A549 (cell line): ENCODE measurements around the gene DAZAP1. TPM values are rescaled to one million over a fixed set of nuclear protein-coding genes. Genes with fewer than 3 reads are reported as not detected.

Experiments used
- ATAC-seq, 2 experiments: fragments of 200-7000 bp in 1 of 2; fragments of >200 bp in 1 of 2; cut with Nextera tagmentation in 1 of 2; cut with Tn5 transposase in 1 of 2; 3 replicates each; pipeline versions ENCODE4 v1.8.0 to v1.9.1; 2018 to 2020; ENCODE audit warnings: mild to moderate bottlenecking in 1 of 2, moderate library complexity in 1 of 2
- CTCF ChIA-PET: fragments of 300-600 bp; sonication (Branson Sonifier 250); formaldehyde crosslinking; extraction: SDS; loops from one replicate; lab custom pipeline; 2021; ENCODE audit warnings: antibody characterized with exemption, inconsistent platforms; lab: Yijun Ruan, JAX
- POLR2A ChIA-PET: fragments of 350-600 bp; formaldehyde crosslinking; extraction: SDS; loops from one replicate; lab custom pipeline; 2021; ENCODE audit warnings: antibody characterized with exemption, inconsistent platforms; lab: Yijun Ruan, JAX
- DNase-seq, 2 experiments: peaks; one replicate each; pipeline versions ENCODE4 v3.0.0 to v3.0.0-alpha.2; 2011 to 2016; ENCODE audit warnings: low read depth in 1 of 2, low spot score in 1 of 2
- FAIRE-seq: peaks from 2 replicates; lab custom pipeline; 2011; peaks lifted over from hg19 to GRCh38; lab: Jason Lieb, UNC
- H3K27ac ChIP-seq, 2 experiments: fragments of >200 bp; sonication (Bioruptor Twin); formaldehyde crosslinking; 3 replicates each; pipeline ENCODE4 v1.5.1; 2016 to 2017
- H3K4me1 ChIP-seq: fragments of >200 bp; sonication (Bioruptor Twin); formaldehyde crosslinking; 3 replicates; pipeline ENCODE4 v1.6.1; 2016
- H3K4me2 ChIP-seq: fragments of >200 bp; sonication (Bioruptor Twin); formaldehyde crosslinking; 3 replicates; pipeline ENCODE4 v1.6.1; 2016
- H3K4me3 ChIP-seq: fragments of >200 bp; sonication (Bioruptor Twin); formaldehyde crosslinking; 3 replicates; pipeline ENCODE4 v1.5.1; 2016
- H3K9me3 ChIP-seq: fragments of >200 bp; sonication (Bioruptor Twin); formaldehyde crosslinking; 3 replicates; pipeline ENCODE4 v1.6.1; 2016
- BHLHE40 ChIP-seq: IDR thresholded peaks from 2 replicates; pipeline ENCODE4 v1.6.1; 2012; ENCODE audit warnings: low read depth, low read length, inconsistent platforms
- CBX2 ChIP-seq: fragments of 200-600 bp; sonication (generic); IDR thresholded peaks from 2 replicates; pipeline ENCODE4 v1.6.1; 2016; ENCODE audit warnings: low read depth, mild to moderate bottlenecking, borderline replicate concordance
- CHD2 ChIP-seq: fragments of 150-350 bp; IDR thresholded peaks from 2 replicates; pipeline ENCODE4 v1.6.1; 2014; ENCODE audit warnings: low read length; ENCODE audit not compliant: partially characterized antibody
- EP300 ChIP-seq, 2 experiments: fragments of >200 bp; sonication (Bioruptor Twin); formaldehyde crosslinking; IDR thresholded peaks; 2 replicates in 1 of 2; 3 replicates in 1 of 2; pipeline ENCODE4 v1.6.1; 2016 to 2017
- ESRRA ChIP-seq: fragments of 150-350 bp; IDR thresholded peaks from 2 replicates; pipeline ENCODE4 v1.6.1; 2014; ENCODE audit warnings: mild to moderate bottlenecking, low read length, borderline replicate concordance
- HDAC2 ChIP-seq: fragments of 200-600 bp; sonication (generic); IDR thresholded peaks from 2 replicates; pipeline ENCODE4 v1.6.1; 2016
- HOXB13 ChIP-seq: fragments of 250-450 bp; sonication (Bioruptor Pico); IDR thresholded peaks from 2 replicates; pipeline ENCODE4 v1.5.0; 2020; ENCODE audit warnings: low read depth, mild to moderate bottlenecking, moderate library complexity
- JUN ChIP-seq, 2 experiments: fragments of >200 bp; sonication (Bioruptor Twin); formaldehyde crosslinking; IDR thresholded peaks; 2 replicates in 1 of 2; 3 replicates in 1 of 2; pipeline ENCODE4 v1.6.1; 2016 to 2017
- KDM5A ChIP-seq: fragments of 200-600 bp; sonication (generic); IDR thresholded peaks from 2 replicates; pipeline ENCODE4 v1.6.1; 2016; ENCODE audit warnings: antibody characterized with exemption, mild to moderate bottlenecking
- MAFK ChIP-seq: fragments of 450-650 bp; IDR thresholded peaks from 2 replicates; pipeline ENCODE4 v1.6.1; 2014; ENCODE audit not compliant: partially characterized antibody
- NPAS2 ChIP-seq: fragments of 250-450 bp; sonication (Bioruptor Pico); IDR thresholded peaks from 2 replicates; pipeline ENCODE4 v1.8.0; 2022; ENCODE audit warnings: mild to moderate bottlenecking, moderate library complexity, borderline replicate concordance
- PHF8 ChIP-seq: fragments of 200-600 bp; sonication (generic); IDR thresholded peaks from 2 replicates; pipeline ENCODE4 v1.6.1; 2016; ENCODE audit warnings: low read depth, mild to moderate bottlenecking, antibody characterized with exemption, moderate library complexity, borderline replicate concordance
- POLR2AphosphoS2 ChIP-seq: conservative IDR thresholded peaks from 2 replicates; pipeline ENCODE4 v1.6.1; 2012; ENCODE audit warnings: low read length, improper control_type of control experiment, inconsistent platforms
- RARB ChIP-seq: fragments of 250-450 bp; sonication (Bioruptor Pico); IDR thresholded peaks from 2 replicates; pipeline ENCODE4 v1.8.0; 2021; ENCODE audit warnings: mild to moderate bottlenecking, moderate library complexity
- RFX5 ChIP-seq: fragments of 450-650 bp; IDR thresholded peaks from 2 replicates; pipeline ENCODE4 v1.7.1; 2014; ENCODE audit warnings: antibody characterized with exemption, mild to moderate bottlenecking, moderate library complexity
- SREBF2 ChIP-seq: fragments of 450-650 bp; IDR thresholded peaks from 2 replicates; pipeline ENCODE4 v1.6.1; 2014; ENCODE audit warnings: mild to moderate bottlenecking, moderate library complexity
- TFCP2L1 ChIP-seq: fragments of 250-450 bp; sonication (Bioruptor Pico); IDR thresholded peaks from 2 replicates; pipeline ENCODE4 v1.5.0; 2021; ENCODE audit warnings: mild to moderate bottlenecking
- TP53 ChIP-seq: fragments of 250-450 bp; sonication (Bioruptor Pico); IDR thresholded peaks from 2 replicates; pipeline ENCODE4 v1.5.0; 2021; ENCODE audit warnings: mild to moderate bottlenecking, moderate library complexity
- ZC3H11A ChIP-seq: fragments of 450-650 bp; IDR thresholded peaks from 2 replicates; pipeline ENCODE4 v1.6.1; 2014; ENCODE audit warnings: antibody characterized with exemption, mild to moderate bottlenecking
- WGBS: methylation state at CpG from one replicate; pipeline ENCODE4 v1.1.6; 2017; ENCODE audit errors: missing lambda C conversion rate; 5-methylcytosine and 5-hydroxymethylcytosine counted together
- polyA plus RNA-seq, 4 experiments: library from polyadenylated mRNA; depleted of rRNA in 3 of 4; stranded (reverse); fragments of >200 nt; fragmentation: RNase III in 1 of 4; extraction: RNeasy Plus Mini Kit Qiagen cat#74134 plus additional on column Dnase treatment in 1 of 4; gene quantifications; 2 replicates in 3 of 4; 3 replicates in 1 of 4; pipeline ENCODE4 v1.2.3, GENCODE V29; 2011 to 2017
- TF ChIP-seq, protein P1 (sequence below): IDR thresholded peaks from 2 replicates; pipeline ENCODE4 v1.6.1; 2012
- TF ChIP-seq, protein P2 (sequence below): fragments of 250-450 bp; sonication (Bioruptor Pico); IDR thresholded peaks from 2 replicates; pipeline ENCODE4 v1.5.0; 2021; ENCODE audit warnings: mild to moderate bottlenecking, moderate library complexity, borderline replicate concordance
- TF ChIP-seq, protein P3 (sequence below): fragments of >200 bp; sonication (Bioruptor Twin); formaldehyde crosslinking; IDR thresholded peaks from 2 replicates; pipeline ENCODE4 v1.6.1; 2016
- TF ChIP-seq, protein P4 (sequence below): fragments of >200 bp; sonication (Bioruptor Twin); formaldehyde crosslinking; IDR thresholded peaks from 3 replicates; pipeline ENCODE4 v1.6.1; 2016
- TF ChIP-seq, protein P5 (sequence below): fragments of 450-650 bp; IDR thresholded peaks from 2 replicates; pipeline ENCODE4 v1.6.1; 2014; ENCODE audit warnings: antibody characterized with exemption

Gene DAZAP1
- polyA plus RNA-seq, 2 of the 4 experiments (the other 2 are of a cell fraction): 58.9 to 86.3 TPM

DNA sequence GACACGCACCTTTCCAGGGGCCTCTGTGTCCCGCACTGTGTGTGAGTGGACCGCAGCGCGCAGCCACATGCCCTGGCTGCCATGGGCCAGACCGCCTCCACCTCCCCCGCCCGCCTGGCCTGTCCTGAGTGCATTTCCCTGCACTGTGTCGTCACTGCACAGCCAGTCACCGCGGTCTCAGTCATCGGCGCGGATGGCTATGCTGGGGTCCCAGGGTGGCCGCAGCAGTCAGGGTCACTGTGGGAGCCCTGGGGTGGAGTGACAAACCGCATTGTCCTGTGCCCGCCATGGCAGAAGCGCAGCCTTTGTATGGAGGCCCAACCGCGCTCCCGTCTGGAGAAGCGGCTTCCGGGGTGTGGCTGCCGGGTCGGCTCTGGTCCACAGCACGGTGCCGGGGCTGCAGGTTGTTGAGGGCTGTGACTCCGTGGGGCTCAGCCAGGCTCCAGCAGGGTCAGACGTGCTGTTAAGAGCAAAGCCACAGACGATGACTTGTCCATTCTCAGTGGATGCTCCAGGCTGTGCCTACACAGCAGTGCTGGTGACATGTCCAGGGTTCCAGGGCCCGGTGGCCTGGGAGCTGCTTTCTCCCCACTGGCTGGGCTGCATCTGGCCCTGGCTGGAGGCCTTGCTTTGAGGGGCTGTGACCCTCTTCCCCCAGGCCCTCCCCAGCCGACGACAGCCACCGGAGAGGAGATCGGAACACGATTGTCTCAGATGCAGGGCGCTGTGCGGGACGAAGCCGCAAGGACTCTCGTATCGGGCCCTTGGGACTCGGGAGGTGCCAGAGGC, 30.0 kb upstream of the DAZAP1 start:
- FAIRE-seq (no peak), DNase-seq (no peak), ATAC-seq (no peak; a peak in 1 of 6 replicates)
- Histone ChIP-seq H3K27ac (no peak overlapping the region), H3K4me1 (no peaks in the 10 kb centered on the region), H3K9me3 (no peaks in the 10 kb centered on the region), H3K4me2 (no peak overlapping the region), H3K4me3 (no peak overlapping the region)
- WGBS: 100% methylated on average over 8 of the region's 43 CpGs
- TF ChIP-seq RFX5: no peak
- no peak for TF ChIP-seq MAFK
- TF ChIP-seq, protein P1, sequence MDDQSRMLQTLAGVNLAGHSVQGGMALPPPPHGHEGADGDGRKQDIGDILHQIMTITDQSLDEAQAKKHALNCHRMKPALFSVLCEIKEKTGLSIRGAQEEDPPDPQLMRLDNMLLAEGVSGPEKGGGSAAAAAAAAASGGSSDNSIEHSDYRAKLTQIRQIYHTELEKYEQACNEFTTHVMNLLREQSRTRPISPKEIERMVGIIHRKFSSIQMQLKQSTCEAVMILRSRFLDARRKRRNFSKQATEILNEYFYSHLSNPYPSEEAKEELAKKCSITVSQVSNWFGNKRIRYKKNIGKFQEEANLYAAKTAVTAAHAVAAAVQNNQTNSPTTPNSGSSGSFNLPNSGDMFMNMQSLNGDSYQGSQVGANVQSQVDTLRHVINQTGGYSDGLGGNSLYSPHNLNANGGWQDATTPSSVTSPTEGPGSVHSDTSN: no peak
- CTCF ChIA-PET: interaction anchor here (1.2 kb wide), 1 partner anchor 98 kb away, joined by 5 read pairs; no protein-coding TSS in a partner anchor
- POLR2A ChIA-PET: no interaction called here

DNA sequence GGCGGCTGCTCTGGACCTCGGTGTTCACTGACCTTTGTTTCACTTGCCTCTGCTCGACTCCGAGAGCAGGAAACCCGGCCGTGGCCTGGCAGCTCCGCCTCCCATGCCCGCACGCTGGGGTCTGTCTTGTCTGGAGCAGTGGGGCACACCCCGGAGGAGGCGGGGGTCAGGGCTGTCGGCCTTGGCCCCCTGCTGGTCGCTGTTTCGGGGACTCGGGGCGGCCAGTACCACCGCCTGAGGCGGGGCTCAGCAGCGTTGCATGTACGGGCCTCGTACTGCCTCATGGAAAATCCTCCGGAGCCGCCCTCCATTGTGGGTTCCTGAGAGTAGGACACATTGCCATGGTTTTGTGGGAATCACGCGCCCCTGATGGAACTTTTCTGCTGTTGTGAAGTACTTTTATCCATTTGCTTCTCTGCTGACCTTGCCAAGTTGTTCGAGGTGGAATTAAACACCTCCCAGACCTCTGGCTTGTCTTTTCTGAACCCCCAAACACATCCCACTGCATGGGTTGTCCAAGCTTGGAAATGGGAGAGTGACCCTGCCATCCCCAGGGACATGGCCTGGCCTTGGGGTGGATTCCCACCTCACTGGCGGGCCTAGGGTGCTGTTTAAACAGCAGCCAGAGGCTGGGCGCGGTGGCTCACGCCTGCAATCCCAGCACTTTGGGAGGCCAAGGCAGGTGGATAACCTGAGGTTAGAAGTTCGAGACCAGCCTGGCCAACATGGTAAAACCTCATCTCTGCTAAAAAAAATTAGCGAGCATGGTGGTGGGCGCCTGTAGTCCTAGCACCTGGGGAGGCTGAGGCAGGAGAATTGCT, 29.2 kb upstream of the DAZAP1 start:
- Histone ChIP-seq H3K4me2 (no peak overlapping the region), H3K9me3 (no peaks in the 10 kb centered on the region), H3K27ac (no peak overlapping the region), H3K4me1 (no peaks in the 10 kb centered on the region), H3K4me3 (no peak overlapping the region)
- ATAC-seq (peak in 1 of 2 experiments; percentile 35; a peak in 2 of 6 replicates), FAIRE-seq (no peak), DNase-seq (no peak)
- ChIA-PET POLR2A (no interaction called here), CTCF (interaction anchor here (0.8 kb wide), 1 partner anchor 99 kb away, joined by 3 read pairs; no protein-coding TSS in a partner anchor)
- TF ChIP-seq, protein P2, sequence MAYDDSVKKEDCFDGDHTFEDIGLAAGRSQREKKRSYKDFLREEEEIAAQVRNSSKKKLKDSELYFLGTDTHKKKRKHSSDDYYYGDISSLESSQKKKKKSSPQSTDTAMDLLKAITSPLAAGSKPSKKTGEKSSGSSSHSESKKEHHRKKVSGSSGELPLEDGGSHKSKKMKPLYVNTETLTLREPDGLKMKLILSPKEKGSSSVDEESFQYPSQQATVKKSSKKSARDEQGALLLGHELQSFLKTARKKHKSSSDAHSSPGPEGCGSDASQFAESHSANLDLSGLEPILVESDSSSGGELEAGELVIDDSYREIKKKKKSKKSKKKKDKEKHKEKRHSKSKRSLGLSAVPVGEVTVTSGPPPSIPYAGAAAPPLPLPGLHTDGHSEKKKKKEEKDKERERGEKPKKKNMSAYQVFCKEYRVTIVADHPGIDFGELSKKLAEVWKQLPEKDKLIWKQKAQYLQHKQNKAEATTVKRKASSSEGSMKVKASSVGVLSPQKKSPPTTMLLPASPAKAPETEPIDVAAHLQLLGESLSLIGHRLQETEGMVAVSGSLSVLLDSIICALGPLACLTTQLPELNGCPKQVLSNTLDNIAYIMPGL (CRISPR knock-in tag): no peak
- TF ChIP-seq HDAC2 (no peak), ESRRA (no peak), BHLHE40 (no peak), MAFK (no peak)
- TF ChIP-seq, protein P3, sequence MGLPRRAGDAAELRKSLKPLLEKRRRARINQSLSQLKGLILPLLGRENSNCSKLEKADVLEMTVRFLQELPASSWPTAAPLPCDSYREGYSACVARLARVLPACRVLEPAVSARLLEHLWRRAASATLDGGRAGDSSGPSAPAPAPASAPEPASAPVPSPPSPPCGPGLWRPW: no peak
- WGBS: 92% methylated on average over 18 of the region's 33 CpGs

DNA sequence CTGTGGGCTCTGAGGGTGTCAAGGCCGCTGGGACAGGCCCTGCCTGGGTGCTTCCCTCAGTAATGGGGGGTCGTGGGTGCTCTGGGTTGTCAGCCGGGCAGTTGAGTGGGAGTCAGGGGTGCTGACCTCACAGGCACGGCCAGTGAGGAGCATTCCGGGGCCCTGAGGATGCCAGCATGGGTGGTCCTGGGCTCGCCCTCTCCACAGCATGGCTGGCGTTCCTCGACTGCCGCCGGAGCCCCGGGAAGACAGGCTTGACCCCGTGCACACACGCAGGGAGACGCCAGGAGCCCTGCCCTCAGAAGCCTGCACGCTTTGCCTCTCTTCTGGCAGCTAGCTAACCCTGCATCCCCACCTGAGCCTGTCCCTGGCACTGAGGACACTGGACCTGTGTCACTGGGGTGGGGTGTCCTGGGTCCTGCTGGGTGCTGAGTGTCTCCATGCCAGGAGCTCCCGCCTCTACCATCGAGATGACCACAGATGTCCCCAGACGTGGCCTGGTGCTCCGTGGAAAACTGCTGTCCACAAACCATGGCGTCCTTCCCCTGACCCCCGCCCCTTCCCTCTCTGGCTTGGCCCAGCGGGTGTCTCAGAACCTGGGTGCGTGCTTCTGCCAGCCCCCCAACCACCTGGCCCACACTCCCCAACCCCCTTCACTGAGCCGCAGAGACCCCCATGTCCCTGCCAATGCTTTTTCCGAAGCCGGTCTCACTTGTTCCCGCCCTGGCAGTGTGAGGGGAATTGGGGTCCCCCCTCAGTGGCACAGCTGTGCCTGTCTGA, 28.1 kb upstream of the DAZAP1 start:
- ChIA-PET CTCF (interaction anchor here (0.8 kb wide), 1 partner anchor 100 kb away, joined by 3 read pairs; no protein-coding TSS in a partner anchor), POLR2A (no interaction called here)
- no peaks in the 10 kb centered on the region for H3K9me3 ChIP-seq
- ATAC-seq (no peak), DNase-seq (no peak), FAIRE-seq (no peak)
- H3K4me2 ChIP-seq: no peak overlapping the region
- no peak overlapping the region for H3K4me3 ChIP-seq
- TF ChIP-seq EP300 (IDR thresholded peaks at IDR 0.05) (no peak), CHD2 (no peak), CBX2 (no peak), MAFK (no peak), TFCP2L1 (CRISPR knock-in tag) (no peak), BHLHE40 (no peak), ZC3H11A (no peak), TP53 (CRISPR knock-in tag) (no peak), POLR2AphosphoS2 (no peak), SREBF2 (no peak), JUN (IDR thresholded peaks at IDR 0.05) (no peak), PHF8 (no peak), NPAS2 (CRISPR knock-in tag) (no peak), KDM5A (no peak), RFX5 (no peak), HOXB13 (no peak), RARB (no peak)
- TF ChIP-seq, protein P3: no peak
- TF ChIP-seq, protein P4, sequence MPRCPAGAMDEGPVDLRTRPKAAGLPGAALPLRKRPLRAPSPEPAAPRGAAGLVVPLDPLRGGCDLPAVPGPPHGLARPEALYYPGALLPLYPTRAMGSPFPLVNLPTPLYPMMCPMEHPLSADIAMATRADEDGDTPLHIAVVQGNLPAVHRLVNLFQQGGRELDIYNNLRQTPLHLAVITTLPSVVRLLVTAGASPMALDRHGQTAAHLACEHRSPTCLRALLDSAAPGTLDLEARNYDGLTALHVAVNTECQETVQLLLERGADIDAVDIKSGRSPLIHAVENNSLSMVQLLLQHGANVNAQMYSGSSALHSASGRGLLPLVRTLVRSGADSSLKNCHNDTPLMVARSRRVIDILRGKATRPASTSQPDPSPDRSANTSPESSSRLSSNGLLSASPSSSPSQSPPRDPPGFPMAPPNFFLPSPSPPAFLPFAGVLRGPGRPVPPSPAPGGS: no peak
- TF ChIP-seq, protein P5, sequence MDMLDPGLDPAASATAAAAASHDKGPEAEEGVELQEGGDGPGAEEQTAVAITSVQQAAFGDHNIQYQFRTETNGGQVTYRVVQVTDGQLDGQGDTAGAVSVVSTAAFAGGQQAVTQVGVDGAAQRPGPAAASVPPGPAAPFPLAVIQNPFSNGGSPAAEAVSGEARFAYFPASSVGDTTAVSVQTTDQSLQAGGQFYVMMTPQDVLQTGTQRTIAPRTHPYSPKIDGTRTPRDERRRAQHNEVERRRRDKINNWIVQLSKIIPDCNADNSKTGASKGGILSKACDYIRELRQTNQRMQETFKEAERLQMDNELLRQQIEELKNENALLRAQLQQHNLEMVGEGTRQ: no peak
- H3K27ac ChIP-seq: no peak overlapping the region
- 79% methylated on average over 18 of the region's 27 CpGs for WGBS
- H3K4me1 ChIP-seq: no peaks in the 10 kb centered on the region
